ENCODE data around the gene RTBDN.
A peak's percentile ranks its signal among the peaks of the same experiment; 100 is the strongest.

GRCh38 chr19:12788682-12789097 lies 45.7 kb downstream of the RTBDN start:
- TF ChIP-seq NFIC (IDR thresholded peaks at IDR 0.05) (peak; percentile 96), TCF12 (IDR thresholded peaks at IDR 0.05; ENCODE audit: low read depth) (peak; percentile 97), EP300 (IDR thresholded peaks at IDR 0.05; ENCODE audit: borderline replicate concordance) (peak; percentile 87)
